ENCODE results near the gene FUZ. TPM values are rescaled to one million over a fixed set of nuclear protein-coding genes. Genes with fewer than 3 reads are reported as not detected.

FUZ gene
- total and polyA plus RNA-seq, 4 donors = 3.8 to 12.5 (median 7.0) TPM

- Histone ChIP-seq H3K9me3 (ENCODE audit: control insufficient read depth in 4 of 4, low read length in 3 of 4) (no peaks in the 10 kb centered on the region), H3K9ac (ENCODE audit: low read depth in 1 of 2, low read length in 2 of 2) (no peak overlapping the region), H3K36me3 (ENCODE audit: control insufficient read depth in 4 of 4, insufficient read depth in 3 of 4, low read depth in 1 of 4, low read length in 3 of 4) (peaks cover 41 to 83% (median 60%) of the 10 kb centered on the region in 4 donors), H3K4me1 (ENCODE audit: control insufficient read depth in 4 of 4, insufficient read depth in 4 of 4, low read length in 3 of 4) (no peaks in the 10 kb centered on the region), H3K27ac (ENCODE audit: low read depth in 1 of 2, low read length in 2 of 2) (no peak overlapping the region), H3K4me3 (ENCODE audit: low read depth in 1 of 3, low read length in 3 of 3) (no peak overlapping the region), H3K27me3 (ENCODE audit: control insufficient read depth in 4 of 4, insufficient read depth in 4 of 4, low read length in 3 of 4) (no peaks in the 10 kb centered on the region)
- TF ChIP-seq ZBTB33 (IDR thresholded peaks at IDR 0.05) (no peak), EGR1 (IDR thresholded peaks at IDR 0.05; ENCODE audit: low read depth in 2 of 2) (no peak), FOXA2 (IDR thresholded peaks at IDR 0.05) (no peak)
- 96% methylated on average over 11 of the region's 11 CpGs for WGBS
- DNase-seq (ENCODE audit: low spot score) = no peak
Measured at GRCh38 chr19:49798574-49798973, 14.5 kb downstream of the FUZ start.

- 97% methylated on average over 20 of the region's 20 CpGs for WGBS
- DNase-seq (ENCODE audit: low spot score) = no peak
Measured at GRCh38 chr19:49795615-49796014, 17.5 kb downstream of the FUZ start.

DNA sequence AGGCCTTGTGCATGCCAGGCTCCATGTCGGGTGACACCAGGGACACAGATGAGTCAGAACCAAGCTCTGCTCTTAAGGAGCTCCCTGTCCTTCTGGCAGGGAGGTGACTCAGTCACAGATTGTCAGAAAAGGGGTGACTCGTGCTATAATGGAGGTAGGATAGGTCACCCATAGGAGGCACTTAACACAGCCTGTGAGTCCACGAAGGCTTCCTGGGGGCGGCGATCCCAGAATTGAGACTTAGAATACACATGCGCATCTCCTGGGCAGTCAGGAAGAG is 19.6 kb downstream of the FUZ start:
- Histone ChIP-seq H3K9me3 (ENCODE audit: control insufficient read depth in 4 of 4, low read length in 3 of 4) (no peaks in the 10 kb centered on the region), H3K36me3 (ENCODE audit: control insufficient read depth in 4 of 4, insufficient read depth in 3 of 4, low read depth in 1 of 4, low read length in 3 of 4) (peaks cover 26 to 74% (median 44%) of the 10 kb centered on the region in 4 donors), H3K9ac (ENCODE audit: low read depth in 1 of 2, low read length in 2 of 2) (no peak overlapping the region), H3K4me1 (ENCODE audit: control insufficient read depth in 4 of 4, insufficient read depth in 4 of 4, low read length in 3 of 4) (no peaks in the 10 kb centered on the region), H3K27ac (ENCODE audit: low read depth in 1 of 2, low read length in 2 of 2) (no peak overlapping the region), H3K27me3 (ENCODE audit: control insufficient read depth in 4 of 4, insufficient read depth in 4 of 4, low read length in 3 of 4) (no peaks in the 10 kb centered on the region), H3K4me3 (ENCODE audit: low read depth in 1 of 3, low read length in 3 of 3) (no peak overlapping the region)
- no peak for TF ChIP-seq HNF4G (IDR thresholded peaks at IDR 0.05)
- 97% methylated on average over 6 of the region's 6 CpGs for WGBS
- no peak for DNase-seq (ENCODE audit: low spot score)

More at GRCh38 chr19:49795615-49796014, 17.5 kb downstream of the FUZ start:
- Histone ChIP-seq H3K4me3 (ENCODE audit: low read depth in 1 of 3, low read length in 3 of 3) (no peak overlapping the region), H3K9me3 (ENCODE audit: control insufficient read depth in 4 of 4, low read length in 3 of 4) (no peaks in the 10 kb centered on the region), H3K27ac (ENCODE audit: low read depth in 1 of 2, low read length in 2 of 2) (no peak overlapping the region), H3K36me3 (ENCODE audit: control insufficient read depth in 4 of 4, insufficient read depth in 3 of 4, low read depth in 1 of 4, low read length in 3 of 4) (peaks cover 35 to 84% (median 58%) of the 10 kb centered on the region in 4 donors), H3K27me3 (ENCODE audit: control insufficient read depth in 4 of 4, insufficient read depth in 4 of 4, low read length in 3 of 4) (no peaks in the 10 kb centered on the region), H3K4me1 (ENCODE audit: control insufficient read depth in 4 of 4, insufficient read depth in 4 of 4, low read length in 3 of 4) (no peaks in the 10 kb centered on the region), H3K9ac (ENCODE audit: low read depth in 1 of 2, low read length in 2 of 2) (no peak overlapping the region)
- TF ChIP-seq NR2F2 (IDR thresholded peaks at IDR 0.05) (no peak), HNF4A (conservative IDR thresholded peaks at IDR 0.05) (no peak)

GRCh38 chr19:49792829-49793560 is 20.1 kb downstream of the FUZ start:
- TF ChIP-seq HNF4G (IDR thresholded peaks at IDR 0.05) (no peak), NR2F2 (IDR thresholded peaks at IDR 0.05) (no peak), RXRA (IDR thresholded peaks at IDR 0.05) (no peak), SP1 (IDR thresholded peaks at IDR 0.05) (no peak), GABPA (IDR thresholded peaks at IDR 0.05 in 1 of 2, conservative IDR thresholded peaks at IDR 0.05 in 1 of 2) (no peak), FOXA2 (IDR thresholded peaks at IDR 0.05) (no peak), EGR1 (IDR thresholded peaks at IDR 0.05; ENCODE audit: low read depth in 2 of 2) (no peak), RAD21 (IDR thresholded peaks at IDR 0.05) (no peak), REST (IDR thresholded peaks at IDR 0.05) (no peak), JUND (IDR thresholded peaks at IDR 0.05) (no peak)
- TF ChIP-seq, protein P1, sequence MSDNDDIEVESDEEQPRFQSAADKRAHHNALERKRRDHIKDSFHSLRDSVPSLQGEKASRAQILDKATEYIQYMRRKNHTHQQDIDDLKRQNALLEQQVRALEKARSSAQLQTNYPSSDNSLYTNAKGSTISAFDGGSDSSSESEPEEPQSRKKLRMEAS (IDR thresholded peaks at IDR 0.05) = no peak
- H3K36me3 ChIP-seq (ENCODE audit: control insufficient read depth in 4 of 4, insufficient read depth in 3 of 4, low read depth in 1 of 4, low read length in 3 of 4) = peaks cover 25 to 72% (median 40%) of the 10 kb centered on the region in 4 donors
- no peaks in the 10 kb centered on the region for H3K27me3 ChIP-seq (ENCODE audit: control insufficient read depth in 4 of 4, insufficient read depth in 4 of 4, low read length in 3 of 4)
- H3K4me3 ChIP-seq (ENCODE audit: low read depth in 1 of 3, low read length in 3 of 3) = no peak overlapping the region
- 95% methylated on average over 22 of the region's 22 CpGs for WGBS
- no peaks in the 10 kb centered on the region for H3K4me1 ChIP-seq (ENCODE audit: control insufficient read depth in 4 of 4, insufficient read depth in 4 of 4, low read length in 3 of 4)
- H3K27ac ChIP-seq (ENCODE audit: low read depth in 1 of 2, low read length in 2 of 2) = no peak overlapping the region
- DNase-seq (ENCODE audit: low spot score) = no peak
- H3K9me3 ChIP-seq (ENCODE audit: control insufficient read depth in 4 of 4, low read length in 3 of 4) = no peaks in the 10 kb centered on the region
- no peak overlapping the region for H3K9ac ChIP-seq (ENCODE audit: low read depth in 1 of 2, low read length in 2 of 2)

All from liver (tissue), 9 donors.